HEK293T (cell line): ENCODE results near the gene LRMDA.

Experiments used
- BHLHE40 ChIP-seq: fragments of 450-650 bp; IDR thresholded peaks from 2 replicates; pipeline ENCODE4 v1.6.1; 2016; ENCODE audit warnings: mild to moderate bottlenecking, moderate library complexity, borderline replicate concordance
- ELF4 ChIP-seq: fragments of 450-650 bp; IDR thresholded peaks from 2 replicates; pipeline ENCODE4 v1.6.1; 2017; ENCODE audit warnings: antibody characterized with exemption
- FOXA1 ChIP-seq: fragments of 450-650 bp; IDR thresholded peaks from 2 replicates; pipeline ENCODE4 v1.6.1; 2016; ENCODE audit warnings: mild to moderate bottlenecking
- FOXK2 ChIP-seq: fragments of 450-650 bp; IDR thresholded peaks from 2 replicates; pipeline ENCODE4 v1.6.1; 2016; ENCODE audit warnings: mild to moderate bottlenecking
- HDGF ChIP-seq: fragments of 450-650 bp; IDR thresholded peaks from 2 replicates; pipeline ENCODE4 v1.6.1; 2017; ENCODE audit warnings: antibody characterized with exemption, borderline replicate concordance
- L3MBTL2 ChIP-seq: fragments of 450-650 bp; conservative IDR thresholded peaks from 2 replicates; pipeline ENCODE4 v1.6.1; 2016; ENCODE audit warnings: mild to moderate bottlenecking
- PKNOX1 ChIP-seq: fragments of 450-650 bp; IDR thresholded peaks from 2 replicates; pipeline ENCODE4 v1.6.1; 2016
- SP1 ChIP-seq: fragments of 450-650 bp; IDR thresholded peaks from 2 replicates; pipeline ENCODE4 v1.6.1; 2017
- SUZ12 ChIP-seq: fragments of 450-650 bp; IDR thresholded peaks from 2 replicates; pipeline ENCODE4 v1.6.1; 2016; ENCODE audit warnings: mild to moderate bottlenecking
- TARDBP ChIP-seq: fragments of 450-650 bp; IDR thresholded peaks from 2 replicates; pipeline ENCODE4 v1.6.1; 2016
- ZNF384 ChIP-seq: fragments of 450-650 bp; IDR thresholded peaks from 2 replicates; pipeline ENCODE4 v1.6.1; 2016

DNA sequence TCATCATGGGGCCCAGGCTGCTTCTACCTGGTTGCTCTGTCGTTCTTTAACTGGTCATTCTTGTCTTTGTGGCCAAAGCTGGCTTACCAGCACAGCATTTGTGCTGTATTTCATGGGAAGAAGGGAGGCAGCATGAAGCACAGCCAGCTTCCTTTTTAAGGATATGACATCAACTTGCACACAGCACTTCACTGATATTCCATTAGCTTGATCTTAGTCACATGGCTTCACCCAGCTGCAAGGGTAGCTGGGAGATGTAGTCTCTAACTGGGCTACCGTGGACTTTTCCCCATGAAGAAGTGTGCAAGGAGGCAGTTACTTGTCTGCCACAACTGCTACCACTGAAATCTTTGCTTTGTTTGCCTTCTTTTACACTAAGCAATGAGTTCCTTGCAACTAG, 525.2 kb downstream of the LRMDA start:
- TF ChIP-seq SP1 (no peak), HDGF (no peak), TARDBP (no peak), SUZ12 (no peak), FOXA1 (no peak), ZNF384 (no peak), FOXK2 (no peak), PKNOX1 (no peak), BHLHE40 (no peak), L3MBTL2 (no peak), ELF4 (no peak)
